ENCODE results near the gene LHX6.

GRCh38 chr9:122186777-122187470 is 41.8 kb downstream of the LHX6 start:
- TF ChIP-seq IRF1 (CRISPR knock-in tag; IDR thresholded peaks at IDR 0.05) (no peak), USF2 (CRISPR knock-in tag; IDR thresholded peaks at IDR 0.05) (no peak), CREB1 (CRISPR knock-in tag; IDR thresholded peaks at IDR 0.05) (no peak), TEAD1 (CRISPR knock-in tag; IDR thresholded peaks at IDR 0.05) (no peak)
- TF ChIP-seq, protein P1, sequence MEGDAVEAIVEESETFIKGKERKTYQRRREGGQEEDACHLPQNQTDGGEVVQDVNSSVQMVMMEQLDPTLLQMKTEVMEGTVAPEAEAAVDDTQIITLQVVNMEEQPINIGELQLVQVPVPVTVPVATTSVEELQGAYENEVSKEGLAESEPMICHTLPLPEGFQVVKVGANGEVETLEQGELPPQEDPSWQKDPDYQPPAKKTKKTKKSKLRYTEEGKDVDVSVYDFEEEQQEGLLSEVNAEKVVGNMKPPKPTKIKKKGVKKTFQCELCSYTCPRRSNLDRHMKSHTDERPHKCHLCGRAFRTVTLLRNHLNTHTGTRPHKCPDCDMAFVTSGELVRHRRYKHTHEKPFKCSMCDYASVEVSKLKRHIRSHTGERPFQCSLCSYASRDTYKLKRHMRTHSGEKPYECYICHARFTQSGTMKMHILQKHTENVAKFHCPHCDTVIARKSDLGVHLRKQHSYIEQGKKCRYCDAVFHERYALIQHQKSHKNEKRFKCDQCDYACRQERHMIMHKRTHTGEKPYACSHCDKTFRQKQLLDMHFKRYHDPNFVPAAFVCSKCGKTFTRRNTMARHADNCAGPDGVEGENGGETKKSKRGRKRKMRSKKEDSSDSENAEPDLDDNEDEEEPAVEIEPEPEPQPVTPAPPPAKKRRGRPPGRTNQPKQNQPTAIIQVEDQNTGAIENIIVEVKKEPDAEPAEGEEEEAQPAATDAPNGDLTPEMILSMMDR (IDR thresholded peaks at IDR 0.05), result no peak
- TF ChIP-seq, protein P2, sequence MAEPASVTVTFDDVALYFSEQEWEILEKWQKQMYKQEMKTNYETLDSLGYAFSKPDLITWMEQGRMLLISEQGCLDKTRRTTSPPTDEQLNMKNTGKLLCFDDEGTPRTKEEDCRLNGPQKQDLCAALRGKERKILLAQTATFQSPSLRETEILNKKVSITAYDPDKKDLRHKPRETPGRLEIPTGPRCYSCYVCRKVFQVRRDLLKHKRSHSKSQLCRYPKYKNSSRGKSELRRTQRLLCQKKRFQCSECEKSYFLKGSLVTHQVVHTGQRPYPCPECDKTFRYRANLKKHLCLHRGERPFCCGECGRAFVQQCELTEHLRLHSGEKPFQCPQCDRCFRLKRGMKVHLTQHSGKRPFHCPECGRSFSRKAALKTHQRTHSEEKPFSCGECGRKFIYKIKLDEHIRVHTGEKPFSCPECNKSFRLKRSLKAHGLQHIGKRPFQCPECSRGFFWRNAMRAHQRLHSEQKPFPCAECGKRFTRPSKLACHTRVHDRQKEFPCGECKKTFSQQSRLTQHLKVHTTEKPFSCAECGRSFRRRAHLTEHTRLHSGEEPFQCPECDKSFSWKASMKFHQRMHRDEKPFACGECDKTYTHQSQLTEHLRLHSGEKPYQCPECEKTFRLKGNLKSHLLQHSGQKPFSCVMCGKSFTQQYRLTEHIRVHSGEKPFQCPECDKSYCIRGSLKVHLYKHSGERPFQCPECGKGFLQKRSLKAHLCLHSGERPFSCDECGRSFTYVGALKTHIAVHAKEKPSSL (CRISPR knock-in tag; conservative IDR thresholded peaks at IDR 0.05), result no peak

Data from WTC11 (cell line).